Spinal cord (tissue), 10 donors: ENCODE results near the gene CIAO1. TPM values are rescaled to one million over a fixed set of nuclear protein-coding genes. Genes with fewer than 3 reads are reported as not detected.
"Not testable (repeated sequence)": the region's sequence is repeated elsewhere in the genome, so short reads cannot be mapped to it uniquely, and the experiment has no call there.

Experiments
- DNase-seq, 6 donors: peaks; one replicate each; pipeline versions ENCODE4 v3.0.0 to v3.0.0-alpha.2; 2013 to 2015; ENCODE audit warnings: low spot score in 6 of 6, low read depth in 4 of 6
- H3K27ac ChIP-seq: one replicate; pipeline ENCODE4 v1.5.1; 2013; ENCODE audit warnings: low read depth, low read length, control low read depth
- H3K27me3 ChIP-seq: one replicate; pipeline ENCODE4 v1.6.1; 2013; ENCODE audit warnings: low read length; ENCODE audit not compliant: control insufficient read depth, insufficient read depth
- H3K36me3 ChIP-seq: one replicate; pipeline ENCODE4 v1.6.1; 2013; ENCODE audit warnings: low read length; ENCODE audit not compliant: control insufficient read depth, insufficient read depth
- H3K4me1 ChIP-seq: one replicate; pipeline ENCODE4 v1.6.1; 2013; ENCODE audit warnings: low read length; ENCODE audit not compliant: control insufficient read depth, insufficient read depth
- H3K4me3 ChIP-seq: one replicate; pipeline ENCODE4 v1.5.1; 2013; ENCODE audit warnings: low read depth, low read length, control low read depth
- H3K9me3 ChIP-seq: one replicate; pipeline ENCODE4 v1.6.1; 2013; ENCODE audit warnings: low read length; ENCODE audit not compliant: control insufficient read depth, insufficient read depth
- WGBS: methylation state at CpG from one replicate; pipeline ENCODE4 v1.1.5; 2013; ENCODE audit warnings: missing lambda C conversion rate; ENCODE audit not compliant: insufficient coverage; 5-methylcytosine and 5-hydroxymethylcytosine counted together
- polyA plus RNA-seq, 2 donors: library from polyadenylated mRNA; unstranded; fragments of 120-200 nt; gene quantifications; one replicate each; pipeline ENCODE4 v1.2.1, GENCODE V29; 2013; ENCODE audit not compliant: insufficient read length in 2 of 2
- total RNA-seq, 2 donors: library from RNA; depleted of rRNA in 1 of 2; stranded (reverse); fragments of 120-200 nt in 1 of 2; fragments of >200 nt in 1 of 2; gene quantifications; one replicate each; pipeline versions ENCODE4 v1.2.3 to v1.2.4, GENCODE V29; 2013 to 2014
- donor health status: healthy.

Gene CIAO1
- total and polyA plus RNA-seq, 4 donors: 74.2 to 79.4 (median 75.9) TPM

DNA sequence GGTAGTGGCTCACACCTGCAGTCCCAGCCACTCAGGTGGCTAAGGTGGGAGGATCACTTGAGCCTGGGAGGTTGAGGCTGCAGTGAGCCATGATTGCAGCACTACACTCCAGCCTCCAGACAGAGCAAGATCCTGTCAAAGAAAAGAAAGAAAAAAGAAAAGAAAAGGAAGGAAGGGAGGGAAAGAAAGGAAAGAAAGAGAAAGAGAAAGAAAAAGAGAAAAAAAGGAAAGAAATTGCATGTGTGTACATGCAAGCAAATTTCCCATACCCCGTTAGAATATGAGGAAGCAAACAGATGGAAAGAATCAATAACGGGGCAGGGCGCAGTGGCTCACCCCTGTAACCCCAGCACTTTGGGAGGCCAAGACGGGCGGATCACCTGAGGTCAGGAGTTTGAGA lies 18.1 kb upstream of the CIAO1 start:
- peaks cover 22% of the 10 kb centered on the region for H3K36me3 ChIP-seq
- 84% methylated on average over 5 of the region's 5 CpGs for WGBS
- no peaks in the 10 kb centered on the region for H3K9me3 ChIP-seq
- no peak for DNase-seq
- no peaks in the 10 kb centered on the region for H3K27me3 ChIP-seq
- peaks cover 5% of the 10 kb centered on the region for H3K4me1 ChIP-seq
- H3K27ac ChIP-seq: no peak overlapping the region
- no peak overlapping the region for H3K4me3 ChIP-seq

DNA sequence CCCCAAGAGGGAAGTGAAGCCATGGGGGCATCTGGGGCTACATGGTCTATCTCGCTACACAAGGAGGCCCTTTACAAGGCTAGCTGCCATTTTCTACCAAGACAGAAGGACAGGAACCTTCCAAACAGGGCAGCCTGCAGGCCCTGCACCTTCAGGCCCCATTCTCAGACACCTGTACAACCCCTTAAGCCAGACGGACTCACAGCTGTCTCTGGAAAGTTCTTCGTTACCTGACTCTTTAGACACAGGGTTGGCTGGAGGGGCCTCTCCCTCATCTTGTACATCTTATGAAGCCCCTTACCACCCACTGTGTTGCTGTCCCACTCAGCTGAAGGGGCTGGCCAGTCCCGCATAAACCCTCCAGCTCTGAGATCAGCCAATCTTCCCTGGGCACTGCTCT lies 17.4 kb upstream of the CIAO1 start:
- H3K27ac ChIP-seq: no peak overlapping the region
- H3K4me1 ChIP-seq: peaks cover 5% of the 10 kb centered on the region
- H3K36me3 ChIP-seq: peaks cover 29% of the 10 kb centered on the region
- 96% methylated on average over 3 of the region's 4 CpGs for WGBS
- H3K4me3 ChIP-seq: no peak overlapping the region
- no peak for DNase-seq
- no peaks in the 10 kb centered on the region for H3K9me3 ChIP-seq
- no peaks in the 10 kb centered on the region for H3K27me3 ChIP-seq

DNA sequence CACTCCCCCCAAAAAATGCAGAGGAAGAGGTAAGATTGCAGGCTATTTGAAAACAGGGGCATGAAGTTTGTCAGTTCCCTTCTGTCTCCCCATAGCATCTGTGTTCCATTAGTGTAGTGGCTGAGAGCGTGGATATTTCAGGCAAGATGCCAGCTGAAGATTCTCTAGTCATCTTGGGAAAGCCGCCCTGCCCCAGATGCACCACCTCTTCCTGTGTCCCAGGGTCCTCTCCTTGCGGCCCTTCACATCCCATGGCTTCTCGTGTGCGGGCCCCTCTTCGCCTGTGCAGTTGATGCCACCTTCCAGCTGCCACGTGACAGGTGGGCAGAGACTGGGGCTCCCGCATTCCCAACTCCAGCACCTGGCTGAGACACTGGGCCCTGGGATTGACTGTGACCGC lies 16.4 kb upstream of the CIAO1 start:
- Histone ChIP-seq H3K4me1 (peaks cover 5% of the 10 kb centered on the region), H3K9me3 (no peaks in the 10 kb centered on the region), H3K27me3 (no peaks in the 10 kb centered on the region), H3K4me3 (no peak overlapping the region), H3K36me3 (peaks cover 40% of the 10 kb centered on the region), H3K27ac (no peak overlapping the region)
- WGBS: 83% methylated on average over 9 of the region's 9 CpGs
- DNase-seq: peak in 1 of 6 donors; percentile 57

DNA sequence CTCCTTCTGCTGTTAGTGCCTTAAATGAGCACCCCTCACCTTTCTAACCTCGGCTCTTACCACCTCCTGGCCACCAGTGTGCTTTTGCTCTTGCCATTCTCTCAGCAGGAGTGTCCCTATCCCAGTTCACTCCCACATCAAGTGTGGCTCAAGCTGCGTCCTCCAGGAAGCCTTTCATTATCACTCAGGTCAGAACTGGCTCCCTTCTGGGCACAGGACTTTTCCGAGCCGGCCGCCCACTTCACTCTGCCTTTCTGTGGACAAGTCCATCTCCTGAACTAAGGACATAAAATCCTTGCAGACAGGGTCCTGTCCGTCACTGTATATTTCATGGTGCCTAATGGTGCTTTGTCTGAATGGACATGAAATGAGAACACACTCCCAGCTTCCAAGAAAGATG lies 15.8 kb upstream of the CIAO1 start:
- peaks cover 5% of the 10 kb centered on the region for H3K4me1 ChIP-seq
- H3K9me3 ChIP-seq: no peaks in the 10 kb centered on the region
- no peaks in the 10 kb centered on the region for H3K27me3 ChIP-seq
- H3K27ac ChIP-seq: no peak overlapping the region
- H3K4me3 ChIP-seq: no peak overlapping the region
- H3K36me3 ChIP-seq: peaks cover 43% of the 10 kb centered on the region
- 85% methylated on average over 3 of the region's 6 CpGs for WGBS
- DNase-seq: no peak

DNA sequence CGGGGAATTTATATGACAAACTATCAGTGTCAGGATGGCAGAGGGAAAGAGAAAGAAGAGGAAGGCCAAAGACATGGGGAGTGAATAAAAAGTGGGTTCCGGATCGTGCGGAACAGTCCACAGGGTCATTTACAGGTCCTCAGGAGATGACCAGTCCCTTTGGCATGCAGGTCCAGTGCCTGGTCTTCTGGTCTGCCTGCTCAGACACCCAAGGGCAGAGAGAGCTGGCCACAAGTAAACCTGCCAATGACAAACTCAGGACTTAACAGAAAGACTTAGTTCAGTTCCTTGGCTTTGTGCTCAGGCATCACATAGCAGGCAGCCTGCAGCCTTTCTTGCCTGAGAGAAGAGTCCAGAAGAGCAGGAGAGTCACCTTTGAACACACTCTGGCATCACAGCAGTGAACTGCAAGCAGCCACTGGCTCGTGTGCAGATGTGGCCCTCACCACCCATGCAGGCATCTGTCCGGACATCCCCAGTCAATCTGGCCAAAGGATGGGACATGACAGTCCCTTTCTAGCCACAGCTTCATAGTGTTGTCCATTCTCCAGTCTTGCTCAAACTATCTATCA lies 14.2 kb upstream of the CIAO1 start:
- WGBS: 73% methylated on average over 5 of the region's 6 CpGs
- Histone ChIP-seq H3K4me1 (peaks cover 5% of the 10 kb centered on the region), H3K36me3 (peaks cover 51% of the 10 kb centered on the region), H3K27me3 (no peaks in the 10 kb centered on the region), H3K4me3 (no peak overlapping the region), H3K27ac (no peak overlapping the region), H3K9me3 (no peaks in the 10 kb centered on the region)
- DNase-seq: peak in 2 of 6 donors; percentile 36 to 55

DNA sequence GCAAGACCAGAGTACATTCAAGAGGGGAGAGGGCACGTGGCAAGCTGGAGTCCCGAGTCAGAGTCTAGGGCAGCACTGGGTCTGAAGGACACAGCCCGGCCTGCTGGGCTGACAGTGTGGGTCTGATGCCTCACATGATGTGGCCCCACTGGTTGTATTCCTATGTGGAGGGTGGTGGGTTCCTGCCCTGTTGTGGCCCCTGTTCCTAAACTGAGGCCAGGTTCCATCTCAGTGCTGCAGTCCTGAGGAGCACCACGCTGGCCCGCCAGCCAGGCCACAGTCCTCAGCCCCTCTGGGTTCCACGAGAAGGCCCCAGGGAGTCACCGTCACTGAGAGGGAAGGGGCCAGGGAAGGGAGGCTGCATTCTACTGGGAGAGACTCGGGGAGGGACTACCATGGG lies 13.5 kb upstream of the CIAO1 start:
- H3K36me3 ChIP-seq: peaks cover 58% of the 10 kb centered on the region
- H3K27me3 ChIP-seq: no peaks in the 10 kb centered on the region
- H3K4me1 ChIP-seq: peaks cover 5% of the 10 kb centered on the region
- no peaks in the 10 kb centered on the region for H3K9me3 ChIP-seq
- 96% methylated on average over 7 of the region's 8 CpGs for WGBS
- DNase-seq: no peak
- no peak overlapping the region for H3K4me3 ChIP-seq
- no peak overlapping the region for H3K27ac ChIP-seq

DNA sequence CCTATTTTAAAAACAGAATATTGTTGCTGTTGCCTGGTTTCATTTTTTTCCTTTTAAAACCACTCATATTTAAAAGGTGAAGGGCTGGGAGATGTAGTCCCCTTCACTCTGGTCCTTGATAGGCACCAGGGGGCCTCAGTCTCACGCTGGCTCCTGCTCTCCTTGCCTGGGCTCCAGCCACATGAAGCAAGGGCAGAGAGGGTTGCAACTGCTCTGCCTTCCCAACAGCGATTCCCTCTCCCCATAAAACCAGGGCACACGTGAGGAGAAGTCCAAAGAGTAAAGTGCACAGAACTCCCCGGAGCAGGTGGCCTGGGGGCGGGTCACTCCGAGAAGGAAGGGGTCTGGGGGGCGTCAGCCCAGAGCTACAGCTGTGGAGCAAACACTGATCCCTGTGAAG lies 13.0 kb upstream of the CIAO1 start:
- peaks cover 5% of the 10 kb centered on the region for H3K4me1 ChIP-seq
- WGBS: 80% methylated on average over 7 of the region's 7 CpGs
- no peak overlapping the region for H3K27ac ChIP-seq
- DNase-seq: no peak
- H3K27me3 ChIP-seq: no peaks in the 10 kb centered on the region
- H3K9me3 ChIP-seq: no peaks in the 10 kb centered on the region
- H3K4me3 ChIP-seq: no peak overlapping the region
- peaks cover 59% of the 10 kb centered on the region for H3K36me3 ChIP-seq

DNA sequence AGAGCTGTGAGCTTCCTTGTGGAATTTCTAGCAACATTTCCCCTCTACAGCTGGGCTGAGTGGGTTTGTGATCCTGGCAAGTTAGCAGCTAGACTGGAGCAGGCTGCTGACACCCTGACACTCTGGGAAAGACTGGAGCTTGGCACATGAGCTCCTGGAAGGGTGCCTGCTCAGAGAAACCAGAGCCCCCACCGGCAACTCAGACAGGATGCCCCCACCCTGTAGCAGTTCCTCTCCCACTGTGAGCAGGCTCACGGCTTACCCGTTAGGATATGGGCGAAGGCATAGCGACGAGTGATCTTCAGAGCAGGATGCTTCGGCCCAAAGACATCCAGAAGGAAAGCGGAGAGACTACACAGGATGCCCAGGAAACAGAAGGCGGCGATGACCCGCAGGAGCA lies 11.5 kb upstream of the CIAO1 start:
- Histone ChIP-seq H3K9me3 (no peaks in the 10 kb centered on the region), H3K4me3 (no peak overlapping the region), H3K27me3 (no peaks in the 10 kb centered on the region), H3K4me1 (peaks cover 8% of the 10 kb centered on the region), H3K27ac (no peak overlapping the region), H3K36me3 (peaks cover 64% of the 10 kb centered on the region)
- peak in 1 of 6 donors; percentile 43 for DNase-seq
- 92% methylated on average over 11 of the region's 11 CpGs for WGBS

DNA sequence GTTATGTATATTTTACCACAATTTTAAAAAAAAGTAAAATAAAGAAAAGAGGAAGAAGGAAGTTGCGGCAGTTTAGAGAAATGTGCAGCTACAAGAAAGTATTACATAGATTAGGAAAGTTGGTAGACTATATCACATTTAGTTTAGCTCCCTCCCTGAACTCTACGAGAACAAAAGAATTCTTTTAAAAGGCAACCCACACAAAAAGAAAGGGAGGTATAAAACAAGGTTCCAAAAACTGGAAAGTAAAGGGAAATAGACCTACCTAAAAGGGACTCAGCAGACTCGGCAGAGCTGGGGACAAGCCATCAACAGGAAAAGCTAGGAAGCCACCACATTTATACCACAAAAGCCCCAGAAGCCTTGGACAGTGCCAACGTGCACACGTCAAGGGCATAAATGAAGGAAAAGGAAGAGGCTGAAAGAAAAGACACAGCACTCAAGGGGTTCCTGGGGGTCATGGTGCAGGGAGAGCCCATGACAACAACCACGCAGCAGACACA lies 9.4 kb upstream of the CIAO1 start:
- Histone ChIP-seq H3K27me3 (no peaks in the 10 kb centered on the region), H3K4me1 (peaks cover 16% of the 10 kb centered on the region), H3K9me3 (no peaks in the 10 kb centered on the region), H3K36me3 (peaks cover 64% of the 10 kb centered on the region), H3K4me3 (no peak overlapping the region), H3K27ac (no peak overlapping the region)
- no peak for DNase-seq
- 73% methylated on average over 3 of the region's 6 CpGs for WGBS

DNA sequence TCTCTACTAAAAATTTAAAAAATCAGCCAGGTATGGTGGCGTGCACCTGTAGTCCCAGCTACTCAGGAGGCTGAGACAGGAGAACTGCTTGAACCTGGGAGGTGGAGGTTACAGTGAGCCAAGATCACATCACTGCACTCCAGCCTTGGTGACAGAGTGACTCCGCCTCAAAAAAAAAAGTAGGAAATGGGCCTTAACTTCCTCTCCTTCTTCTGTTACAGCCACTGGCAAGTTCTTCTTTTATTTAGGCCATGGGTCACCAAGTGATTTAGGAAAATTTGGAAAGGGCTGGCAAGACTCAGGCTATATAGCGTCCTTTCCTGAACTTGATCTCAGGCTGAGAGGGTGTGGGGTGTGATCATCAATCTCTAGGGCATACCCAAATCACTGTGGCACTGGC lies 8.3 kb upstream of the CIAO1 start:
- Histone ChIP-seq H3K36me3 (peaks cover 60% of the 10 kb centered on the region), H3K4me1 (peaks cover 13% of the 10 kb centered on the region)
- not testable (repeated sequence) for H3K27ac ChIP-seq, DNase-seq, H3K4me3 ChIP-seq, H3K27me3 ChIP-seq, H3K9me3 ChIP-seq
- 91% methylated on average over 2 of the region's 3 CpGs for WGBS
